ENCODE measurements around the gene CDC14A.

The CDC14A gene

GRCh38 chr1:100544791-100545190 lies 192.5 kb downstream of the CDC14A start:
- Histone ChIP-seq H3K27me3 (ENCODE audit: insufficient read depth, poor library complexity, severe bottlenecking) (no peaks in the 10 kb centered on the region), H3K27ac (replicated peaks) (no peak overlapping the region), H3K4me3 (replicated peaks; ENCODE audit: insufficient read depth, low read length) (no peak overlapping the region)
- no peak for DNase-seq (ENCODE audit: low read depth in 1 of 2, low spot score in 1 of 2)
- no peak for TF ChIP-seq REST (IDR thresholded peaks at IDR 0.05; ENCODE audit: insufficient replicate concordance, low read depth)
- TF ChIP-seq CTCF (IDR thresholded peaks at IDR 0.05; ENCODE audit: insufficient read depth, low read length): no peak
- no peak for TF ChIP-seq SPI1 (IDR thresholded peaks at IDR 0.05; ENCODE audit: borderline replicate concordance, low read depth)
- no peak for TF ChIP-seq GABPA (IDR thresholded peaks at IDR 0.05; ENCODE audit: low read depth)
- no peak for TF ChIP-seq POLR2AphosphoS5 (IDR thresholded peaks at IDR 0.05; ENCODE audit: low read depth)

- H3K27ac ChIP-seq (replicated peaks): no peak overlapping the region
- no peak overlapping the region for H3K4me3 ChIP-seq (replicated peaks; ENCODE audit: insufficient read depth, low read length)
- no peaks in the 10 kb centered on the region for H3K27me3 ChIP-seq (ENCODE audit: insufficient read depth, poor library complexity, severe bottlenecking)
- TF ChIP-seq POLR2AphosphoS5 (IDR thresholded peaks at IDR 0.05; ENCODE audit: low read depth) (no peak), SPI1 (IDR thresholded peaks at IDR 0.05; ENCODE audit: borderline replicate concordance, low read depth) (no peak), REST (IDR thresholded peaks at IDR 0.05; ENCODE audit: insufficient replicate concordance, low read depth) (no peak), CTCF (IDR thresholded peaks at IDR 0.05; ENCODE audit: insufficient read depth, low read length) (no peak)
- no peak for DNase-seq (ENCODE audit: low read depth in 1 of 2, low spot score in 1 of 2)
These were observed 193.5 kb downstream of the CDC14A start for GRCh38 chr1:100545855-100546254.

GRCh38 chr1:100552031-100552430 lies 199.7 kb downstream of the CDC14A start:
- H3K27me3 ChIP-seq (ENCODE audit: insufficient read depth, poor library complexity, severe bottlenecking): no peaks in the 10 kb centered on the region
- no peak overlapping the region for H3K4me3 ChIP-seq (replicated peaks; ENCODE audit: insufficient read depth, low read length)
- H3K27ac ChIP-seq (replicated peaks): no peak overlapping the region
- no peak for DNase-seq (ENCODE audit: low read depth in 1 of 2, low spot score in 1 of 2)
- no peak for TF ChIP-seq REST (IDR thresholded peaks at IDR 0.05; ENCODE audit: insufficient replicate concordance, low read depth)
- TF ChIP-seq CTCF (IDR thresholded peaks at IDR 0.05; ENCODE audit: insufficient read depth, low read length): no peak
- TF ChIP-seq POLR2AphosphoS5 (IDR thresholded peaks at IDR 0.05; ENCODE audit: low read depth): no peak
- no peak for TF ChIP-seq GABPA (IDR thresholded peaks at IDR 0.05; ENCODE audit: low read depth)
- no peak for TF ChIP-seq SPI1 (IDR thresholded peaks at IDR 0.05; ENCODE audit: borderline replicate concordance, low read depth)
